Fibroblast of skin of left quadriceps (primary cell): ENCODE measurements around the gene CAMKK2.
"Not testable (repeated sequence)": the region's sequence is repeated elsewhere in the genome, so short reads cannot be mapped to it uniquely, and the experiment has no call there.

Experiments used
- DNase-seq, 2 experiments: peaks; one replicate each; pipeline ENCODE4 v3.0.0-alpha.2; 2013; ENCODE audit warnings: low read depth in 2 of 2

CAMKK2 gene

DNA sequence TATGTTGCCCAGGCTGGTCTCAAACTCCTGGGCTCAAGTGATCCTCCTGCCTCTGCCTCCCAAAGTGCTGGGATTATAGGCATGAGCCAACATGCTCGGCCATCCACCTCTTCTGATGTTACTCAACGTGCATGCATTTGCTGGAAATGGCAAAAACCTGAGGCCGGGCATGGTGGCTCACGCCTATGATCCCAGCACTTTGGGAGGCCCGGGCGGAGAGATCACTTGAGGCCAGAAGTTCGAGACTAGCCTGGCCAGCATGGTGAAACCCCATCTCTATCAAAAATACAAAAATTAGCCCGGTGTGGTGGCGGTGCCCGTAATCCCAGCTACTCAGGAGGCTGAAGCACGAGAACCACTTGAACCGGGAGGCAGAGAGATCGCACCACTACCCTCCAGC, 1.9 kb upstream of the CAMKK2 start:
- not testable (repeated sequence) for DNase-seq

DNA sequence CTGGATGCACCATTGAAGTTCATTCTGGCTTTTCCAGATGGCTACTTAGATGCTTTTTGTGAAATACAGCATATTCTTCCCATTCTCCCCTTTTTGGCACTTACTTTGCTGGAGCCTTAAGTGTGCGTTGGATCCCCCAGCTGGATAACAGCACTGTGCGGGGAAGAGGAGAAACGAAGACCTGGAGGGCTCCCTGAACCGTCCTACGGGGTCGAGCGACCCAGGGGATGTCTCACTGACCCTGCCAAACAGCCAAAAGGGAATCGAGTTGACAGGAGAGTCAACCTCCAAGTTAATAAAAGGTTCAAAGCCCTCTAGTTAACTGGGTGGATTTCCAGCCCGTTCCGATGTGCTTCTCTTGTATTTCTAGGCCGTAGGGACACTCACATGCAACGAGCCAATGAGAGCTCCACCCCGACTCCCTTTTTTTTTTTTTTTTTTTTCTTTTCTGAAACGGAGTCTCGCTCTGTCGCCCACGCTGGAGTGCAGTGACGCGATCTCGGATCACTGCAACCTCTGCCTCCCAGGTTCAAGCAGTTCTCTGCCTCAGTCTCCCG, 1.0 kb upstream of the CAMKK2 start:
- DNase-seq, result no peak

DNA sequence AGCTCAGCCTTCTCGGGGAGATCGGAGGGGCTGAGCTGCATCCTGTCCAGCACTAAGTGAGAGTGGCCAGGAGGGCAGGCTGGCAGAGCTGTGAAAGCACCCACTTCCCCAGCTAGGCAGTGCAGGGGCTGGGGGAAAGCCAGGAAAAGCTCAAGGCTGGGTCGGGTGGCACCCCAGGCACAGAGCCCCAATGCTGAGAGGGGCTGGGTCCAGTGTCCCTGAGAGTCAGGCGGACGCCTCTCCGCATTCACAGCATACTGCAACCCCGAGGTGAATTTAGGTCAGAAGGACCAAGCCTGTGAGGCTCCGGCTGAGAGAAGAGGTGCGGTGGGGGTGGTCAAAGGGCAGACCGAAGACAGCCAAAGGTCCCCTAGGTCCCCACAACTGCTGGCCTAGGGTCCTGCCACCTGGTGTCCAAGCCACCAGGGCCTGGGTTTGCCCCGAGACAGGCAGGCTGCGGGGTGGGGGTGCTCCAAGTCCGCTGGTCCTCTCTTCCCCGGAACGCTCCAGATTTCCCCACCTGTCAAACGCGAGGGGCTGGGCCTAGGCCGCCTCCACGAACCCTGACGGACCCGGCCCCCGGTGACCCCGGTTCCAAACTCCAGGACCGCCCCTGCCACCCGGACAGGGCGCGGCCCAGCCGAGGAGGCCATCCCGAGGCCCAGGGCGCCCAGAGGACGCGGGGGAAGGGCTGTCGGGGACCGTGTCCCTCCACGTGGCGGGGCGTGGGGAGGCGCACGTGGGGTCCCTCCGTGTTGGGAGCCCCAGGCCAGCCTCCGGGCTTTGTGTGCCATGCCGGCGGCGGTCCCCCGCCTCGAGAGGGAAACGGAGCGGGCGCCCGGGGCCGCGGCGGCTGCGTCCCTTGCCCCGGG, 527 bp downstream of the CAMKK2 start:
- DNase-seq, result no peak

DNA sequence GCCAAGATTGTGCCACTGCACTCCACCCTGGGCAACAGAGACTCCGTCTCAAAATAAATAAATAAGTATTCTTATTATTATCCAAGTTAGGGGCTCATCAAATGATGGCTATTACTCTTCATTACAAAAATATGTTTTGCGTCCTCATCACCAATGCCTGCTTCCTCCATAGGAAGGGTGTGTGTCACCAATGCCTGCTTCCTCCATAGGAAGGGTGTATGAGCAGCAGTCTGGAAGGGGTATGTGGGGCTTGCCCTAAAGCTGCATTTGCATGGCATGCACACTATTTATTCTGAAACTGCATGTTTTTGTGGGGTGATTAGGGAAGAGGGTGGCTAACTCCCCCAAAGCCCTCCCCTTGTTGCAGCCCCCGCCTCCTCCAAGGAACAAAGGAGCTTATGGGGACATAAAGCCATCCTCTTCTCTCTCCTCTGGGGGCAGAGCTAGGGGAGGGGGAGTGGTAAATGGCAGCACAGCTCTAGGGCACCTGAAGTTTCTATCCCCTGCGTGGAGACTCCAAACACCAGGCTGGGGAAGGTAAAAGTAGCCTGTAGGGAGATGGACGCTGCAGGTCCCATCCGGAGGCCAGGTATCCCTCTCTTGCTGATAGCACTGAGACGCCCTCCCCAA, 1.3 kb downstream of the CAMKK2 start:
- DNase-seq, result no peak

DNA sequence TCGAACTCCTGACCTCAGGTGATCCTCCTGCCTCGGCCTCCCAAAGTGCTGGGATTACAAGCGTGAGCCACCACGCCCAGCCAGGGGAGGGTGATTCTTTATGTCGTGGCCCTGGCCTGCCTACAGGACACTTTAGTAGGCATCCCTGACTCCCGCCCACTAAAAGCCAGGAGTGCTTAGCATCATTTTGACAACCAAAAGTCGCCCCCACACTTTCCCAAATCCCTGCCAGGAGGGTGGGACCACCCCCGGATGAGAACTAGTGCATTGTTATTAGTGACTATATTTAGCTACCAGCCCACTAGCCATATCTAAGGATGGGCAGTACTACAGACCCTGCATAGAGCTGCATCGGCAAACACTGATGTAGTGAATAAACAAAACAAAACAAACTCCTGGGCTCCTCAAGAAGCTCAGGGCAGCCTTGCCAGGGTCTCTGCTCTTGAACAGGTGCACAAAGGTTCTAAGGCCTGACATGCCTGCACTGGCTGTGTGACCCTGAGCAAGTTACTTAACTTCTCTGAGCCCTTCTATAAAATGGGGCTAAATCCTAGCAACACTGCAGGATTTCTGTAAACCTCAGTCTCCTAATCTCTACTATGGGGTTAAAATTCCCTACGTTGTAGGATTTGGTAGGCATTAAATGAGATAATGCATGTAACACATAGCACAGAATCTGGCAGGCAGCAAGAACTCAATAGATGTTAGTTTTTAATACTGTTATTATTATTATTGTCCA, 2.2 kb downstream of the CAMKK2 start:
- no peak for DNase-seq

DNA sequence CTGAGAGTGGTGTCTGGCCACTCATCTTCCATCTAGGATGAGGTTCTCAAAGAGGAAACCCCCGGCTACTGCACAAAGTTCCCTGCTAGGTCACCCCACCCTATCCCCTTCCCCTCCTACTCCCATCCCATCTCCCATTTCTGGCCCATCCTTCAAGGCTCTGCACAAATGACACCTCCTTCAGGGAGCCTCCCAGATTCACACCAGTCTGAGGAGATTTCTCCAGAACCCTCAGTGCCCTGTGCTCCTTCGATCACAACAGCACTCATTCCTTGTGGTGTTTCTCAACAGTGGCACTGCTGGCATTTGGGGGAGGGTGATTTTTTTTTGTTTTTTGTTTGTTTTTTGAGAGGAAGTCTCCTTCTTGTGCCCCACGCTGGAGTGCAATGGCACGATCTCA, 2.9 kb downstream of the CAMKK2 start:
- no peak for DNase-seq

DNA sequence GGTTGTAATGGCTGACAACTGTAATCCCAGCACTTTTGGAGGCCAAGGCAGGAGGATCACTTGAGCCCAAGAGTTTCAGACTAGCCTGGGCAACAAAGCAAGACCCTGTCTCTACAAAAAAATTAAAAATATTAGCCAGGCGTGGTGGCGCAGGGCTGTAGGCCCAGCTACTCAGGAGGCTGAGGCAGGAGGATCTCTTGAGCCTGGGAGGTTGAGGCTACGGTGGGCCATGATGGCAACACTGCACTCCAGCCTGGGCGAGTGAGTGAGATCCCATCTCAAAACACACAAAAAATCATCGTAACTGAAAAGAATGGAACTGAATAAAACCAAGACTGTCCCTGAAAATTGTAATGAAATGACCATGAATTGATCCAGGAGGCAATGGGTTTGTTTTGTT, 6.1 kb downstream of the CAMKK2 start:
- no peak for DNase-seq

DNA sequence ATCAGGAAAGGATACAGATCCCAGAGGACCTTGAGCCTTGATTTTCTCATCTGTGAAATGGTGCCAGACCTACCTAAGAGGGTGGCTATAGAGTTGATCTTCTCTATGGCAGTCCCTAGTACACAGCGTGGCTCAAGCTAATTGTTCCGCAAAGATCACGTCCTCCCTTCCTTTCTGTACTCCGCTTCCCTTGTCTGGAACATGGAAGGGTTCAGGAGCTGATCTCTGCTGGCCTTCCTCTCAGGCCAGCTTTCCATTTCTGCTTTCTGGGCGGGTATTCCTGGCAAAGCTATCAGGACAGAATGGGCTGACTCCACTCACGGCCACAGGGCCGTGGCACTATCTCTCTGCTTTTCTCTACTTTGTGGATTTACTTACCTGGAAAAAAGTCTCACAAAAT, 6.5 kb downstream of the CAMKK2 start:
- DNase-seq, result no peak

DNA sequence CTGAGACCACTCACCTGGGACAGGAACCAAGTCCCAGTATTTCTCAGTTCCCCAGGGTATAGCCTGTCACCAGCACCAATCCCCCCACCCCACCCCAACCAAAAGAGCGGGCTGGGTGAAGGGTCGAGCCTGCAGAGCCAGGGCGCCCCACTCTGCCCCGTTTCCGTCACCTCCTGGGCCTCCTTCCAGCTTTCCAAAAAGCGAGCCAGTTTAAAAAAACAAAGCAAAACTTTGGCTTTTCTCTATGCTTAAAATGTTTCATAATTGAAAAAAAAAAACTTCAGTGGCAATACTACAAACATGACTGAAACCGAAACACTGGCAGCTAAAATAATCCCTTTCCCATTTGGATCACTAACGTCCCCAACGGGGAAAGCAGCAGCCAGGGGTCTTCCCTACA, 7.5 kb downstream of the CAMKK2 start:
- no peak for DNase-seq

DNA sequence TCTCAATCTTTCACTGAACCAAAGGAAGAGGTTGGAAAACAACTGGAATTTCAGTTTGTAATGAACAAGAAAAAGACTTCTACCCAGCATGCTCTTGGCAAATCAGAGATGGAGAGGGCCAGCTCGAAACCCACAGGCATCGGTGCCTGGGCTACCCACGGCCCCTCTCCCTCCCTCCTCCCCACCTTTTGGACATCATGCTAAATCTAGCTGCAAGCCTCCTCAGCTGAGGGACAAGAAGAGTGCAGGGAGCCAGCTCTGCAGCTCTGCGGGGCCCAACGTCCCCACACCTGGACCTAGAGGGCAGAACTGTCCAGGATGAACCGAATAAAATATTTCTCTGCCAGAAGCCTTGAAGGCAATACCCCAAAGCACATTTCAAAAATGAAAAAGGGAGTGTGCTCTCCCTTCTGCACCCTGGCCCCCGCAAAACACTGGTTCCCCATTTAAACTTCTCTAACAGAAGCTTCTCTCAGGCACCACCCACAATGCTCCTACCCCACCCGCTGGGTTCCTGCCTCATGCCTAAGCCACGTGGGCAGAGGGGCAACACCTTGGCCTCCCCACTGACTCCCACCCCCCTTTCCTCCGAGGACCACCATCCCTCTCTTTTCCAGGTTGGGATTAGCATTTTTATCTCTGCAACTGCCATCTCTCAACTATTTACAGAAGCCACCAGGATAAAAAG, 8.2 kb downstream of the CAMKK2 start:
- DNase-seq, result no peak

DNA sequence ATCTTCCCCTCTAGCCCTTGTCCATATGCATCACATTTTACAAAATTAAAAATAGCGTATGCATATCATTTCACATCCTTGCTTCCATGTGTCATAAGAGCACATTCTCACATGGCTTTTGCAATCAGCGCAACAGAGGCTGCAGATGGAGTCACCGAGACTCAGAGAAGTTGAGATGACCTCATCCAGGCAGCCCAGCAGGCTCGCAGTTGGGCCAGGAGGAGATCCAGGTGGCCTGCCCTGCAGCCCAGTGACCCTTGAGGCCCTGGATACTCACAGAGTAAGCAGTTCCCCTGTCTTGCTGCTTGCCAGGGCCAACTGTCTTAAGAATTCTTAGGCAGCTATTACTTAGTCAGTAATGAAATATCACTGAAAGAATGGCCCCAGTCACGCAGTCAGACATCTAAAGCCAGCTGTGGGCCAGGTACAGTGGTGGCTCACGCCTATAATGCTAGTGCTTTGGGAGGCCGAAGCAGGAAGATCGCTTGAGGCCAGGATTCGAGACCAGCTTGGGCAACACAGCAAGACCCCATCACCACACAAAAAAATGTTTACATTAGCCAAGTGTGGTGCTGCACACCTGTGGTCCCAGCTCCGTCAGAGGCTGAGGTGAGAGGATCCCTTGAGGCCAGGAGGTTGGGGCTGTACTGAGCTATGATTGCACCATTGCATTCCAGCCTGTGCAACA, 9.1 kb downstream of the CAMKK2 start:
- peak in 1 of 2 experiments; percentile 16 for DNase-seq

DNA sequence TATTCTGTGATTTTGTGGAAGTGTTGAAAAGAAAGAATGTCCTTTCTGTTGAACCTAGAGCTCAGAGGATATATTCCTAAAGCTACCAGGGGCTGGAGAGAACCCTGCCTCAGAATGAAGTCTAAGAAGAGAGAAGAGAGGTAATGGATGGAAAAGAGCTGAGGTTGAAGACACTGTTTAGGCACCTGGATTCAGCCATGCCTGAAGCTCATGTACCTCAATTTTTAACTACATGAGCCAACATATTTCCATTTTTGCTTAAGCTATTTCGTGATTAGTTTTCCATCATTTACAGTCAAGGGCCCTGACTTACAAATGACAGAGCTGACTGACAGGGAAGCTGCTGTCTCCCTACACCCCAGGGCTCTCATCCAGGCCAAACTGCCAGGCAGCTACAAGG, 10.7 kb downstream of the CAMKK2 start:
- no peak for DNase-seq

DNA sequence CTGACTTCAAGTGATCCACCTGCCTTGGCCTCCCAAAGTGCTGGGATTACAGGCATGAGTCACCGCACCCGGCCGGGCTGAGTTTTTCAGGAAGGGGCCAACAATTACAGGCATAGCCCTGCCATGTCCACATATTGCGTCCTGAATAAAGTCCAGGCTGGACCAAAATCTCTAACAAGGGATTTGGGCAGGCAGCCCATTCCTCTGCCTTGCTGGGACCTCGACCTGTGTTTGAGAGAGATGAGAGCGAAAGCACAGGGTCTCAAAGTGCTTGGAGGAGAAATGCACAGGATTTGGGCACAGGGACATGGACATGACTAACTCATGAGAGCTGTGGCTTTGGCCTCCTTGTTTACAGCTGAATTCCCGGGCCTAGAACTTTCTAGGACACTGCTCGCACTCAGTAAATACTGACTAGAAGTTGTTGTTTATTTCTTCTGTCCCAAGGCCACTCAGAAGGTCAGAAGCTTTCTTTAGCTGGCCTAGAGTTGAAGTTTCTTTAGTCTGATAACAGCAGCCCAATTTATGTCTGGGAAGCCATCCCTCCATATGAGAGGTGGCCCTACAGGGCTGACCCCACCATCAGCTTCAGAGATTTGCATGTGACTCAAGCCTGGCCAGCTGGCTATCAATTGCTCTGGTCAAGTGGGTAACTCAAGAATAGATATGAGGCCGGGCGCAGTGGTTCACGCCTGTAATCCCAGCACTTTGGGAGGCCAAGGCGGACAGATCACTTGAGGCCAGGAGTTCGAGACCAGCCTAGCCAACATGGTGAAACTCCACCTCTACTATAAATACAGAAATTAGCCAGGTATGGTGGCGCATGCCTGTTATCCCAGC, 11.7 kb downstream of the CAMKK2 start:
- no peak for DNase-seq

DNA sequence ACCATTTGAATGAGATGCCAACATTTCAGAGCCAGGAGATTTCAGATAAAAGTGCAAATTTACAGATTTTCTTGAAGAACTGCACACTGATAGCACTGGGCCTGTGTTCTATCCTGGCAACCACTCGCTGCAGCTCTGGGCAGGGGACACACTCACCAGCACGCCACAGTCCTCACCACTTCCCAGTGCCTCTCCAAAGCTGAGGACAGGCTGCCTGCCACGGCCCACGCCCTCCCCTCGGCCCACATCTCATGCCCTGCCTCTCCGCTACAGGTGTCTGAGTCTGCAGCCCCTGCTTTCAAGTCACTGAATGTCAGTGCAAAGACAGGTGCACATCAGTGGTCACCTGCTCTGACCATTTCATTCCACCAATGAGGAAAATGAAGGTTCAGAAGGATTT, 12.7 kb downstream of the CAMKK2 start:
- no peak for DNase-seq

DNA sequence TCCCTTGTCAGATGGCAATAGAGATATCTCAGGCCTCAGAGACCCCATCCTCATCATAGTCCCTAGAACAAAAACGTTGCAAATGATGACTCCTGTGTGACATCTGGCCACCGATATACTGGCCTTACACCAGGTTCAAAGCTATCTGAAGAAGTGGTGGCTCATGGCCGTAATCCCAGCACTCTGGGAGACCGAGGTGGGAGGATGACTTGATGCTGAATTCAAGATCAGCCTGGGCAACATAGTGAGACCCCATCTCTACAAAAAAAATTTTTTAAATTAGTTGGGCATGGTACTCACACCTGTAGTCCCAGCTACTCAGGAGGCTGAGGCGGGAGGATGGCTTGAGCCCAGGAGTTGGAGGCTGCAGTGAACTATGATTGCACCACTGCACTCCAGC, 13.1 kb downstream of the CAMKK2 start:
- DNase-seq, result no peak

DNA sequence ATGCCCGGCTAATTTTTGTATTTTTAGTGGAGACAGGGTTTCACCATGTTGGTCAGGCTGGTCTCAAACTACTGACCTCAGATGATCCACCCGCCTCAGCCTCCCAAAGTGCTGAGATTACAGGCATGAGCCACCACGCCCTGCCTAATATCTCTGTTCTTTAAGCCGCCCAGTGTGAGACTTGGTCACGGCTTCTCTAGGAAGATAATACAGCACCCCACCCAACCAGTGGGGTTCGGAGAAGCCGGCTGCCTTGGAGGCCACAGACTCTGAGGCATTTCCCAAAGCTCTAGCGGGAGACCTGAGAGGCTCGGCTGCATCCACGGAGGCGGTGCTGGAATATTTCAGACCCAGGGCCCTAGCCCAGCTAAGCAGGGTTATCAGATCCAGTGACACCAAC, 13.6 kb downstream of the CAMKK2 start:
- not testable (repeated sequence) for DNase-seq

DNA sequence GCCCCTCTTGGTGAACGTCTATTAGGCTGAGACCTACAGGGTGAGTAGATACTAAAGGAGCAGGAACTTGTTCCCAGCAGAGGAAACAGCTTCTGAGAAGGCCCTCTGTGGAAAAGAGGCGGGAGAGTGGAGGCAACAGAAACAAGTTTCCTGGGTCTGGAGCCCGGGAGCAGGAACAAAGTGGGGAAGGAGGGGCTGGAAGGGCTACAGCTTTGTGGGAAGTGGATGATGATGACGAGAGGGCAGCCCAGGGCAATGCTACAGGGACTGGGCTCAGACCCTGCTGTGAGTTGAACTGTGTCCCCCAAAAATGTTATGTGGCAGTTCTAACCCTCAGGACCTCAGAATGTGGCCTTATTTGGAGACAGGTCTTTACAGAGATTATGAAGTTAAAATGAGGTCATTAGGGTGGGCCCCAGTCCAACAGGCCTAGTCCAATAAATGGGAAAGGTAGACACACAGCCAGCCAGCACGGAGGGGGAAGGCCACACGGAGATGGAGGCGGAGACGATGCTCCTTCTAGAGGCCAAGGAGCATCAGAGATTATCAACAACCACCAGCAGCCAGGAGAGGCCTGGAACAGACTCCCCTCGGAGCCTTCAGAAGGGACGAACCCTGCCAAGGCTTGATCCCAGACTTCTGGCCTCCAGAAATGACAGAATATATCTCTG, 14.3 kb downstream of the CAMKK2 start:
- DNase-seq, result no peak

DNA sequence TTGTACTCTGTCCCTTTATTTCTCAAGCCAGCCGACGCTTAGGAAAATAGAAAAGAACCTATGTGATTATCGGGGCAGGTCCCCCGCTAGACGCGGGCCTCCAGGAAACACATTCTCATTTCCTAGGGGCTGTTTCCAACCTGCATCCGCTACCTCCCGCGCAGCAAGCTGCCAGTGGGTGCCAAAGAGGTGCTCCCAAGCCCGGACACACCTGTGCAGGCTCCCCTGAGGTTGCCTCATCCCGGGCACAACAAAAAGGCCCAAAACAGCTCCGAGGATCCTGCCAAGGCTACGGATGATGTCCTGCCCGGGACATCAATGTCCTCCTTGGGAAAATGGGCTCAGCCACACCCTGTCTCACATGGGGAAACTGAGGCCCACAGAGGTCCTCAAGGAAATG, 15.4 kb downstream of the CAMKK2 start:
- DNase-seq, result not testable (repeated sequence)

DNA sequence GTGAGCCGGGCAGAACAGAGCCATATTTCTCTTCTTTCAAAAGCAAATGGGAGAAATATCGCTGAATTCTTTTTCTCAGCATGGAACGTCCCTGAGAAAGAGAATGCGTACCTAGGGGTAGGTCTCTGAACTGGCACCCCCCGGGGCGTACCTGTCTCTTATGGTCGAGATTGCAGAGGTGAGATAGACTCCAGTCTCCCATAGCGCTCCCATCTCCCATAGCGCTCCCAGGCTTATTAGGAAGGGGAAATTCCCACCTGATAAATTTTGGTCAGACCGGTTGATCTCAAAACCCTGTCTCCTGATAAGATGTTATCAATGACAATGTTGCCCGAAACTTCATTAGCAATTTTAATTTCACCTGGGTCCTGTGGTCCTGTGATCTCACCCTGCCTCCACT, 16.0 kb downstream of the CAMKK2 start:
- DNase-seq, result not testable (repeated sequence)

DNA sequence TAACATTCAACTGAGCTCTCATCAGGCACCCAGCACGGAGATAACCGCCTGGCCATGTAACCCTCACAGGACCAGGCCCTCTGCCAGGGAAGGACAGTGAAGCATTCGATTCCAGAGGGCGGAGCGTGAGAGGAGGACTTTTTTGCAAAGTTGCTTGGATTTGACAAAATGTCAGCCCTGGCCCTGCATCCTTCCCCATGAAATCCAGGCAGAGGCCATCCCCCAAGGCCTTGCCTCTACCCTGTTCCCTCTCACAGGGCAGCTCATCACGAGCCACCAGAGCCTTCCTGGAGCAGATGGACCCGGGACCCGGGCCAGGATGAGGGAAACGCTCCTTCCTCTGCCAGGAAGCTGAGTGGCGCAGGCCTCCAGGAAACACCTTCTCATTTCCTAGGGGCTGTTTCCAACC, 17.0 kb downstream of the CAMKK2 start:
- no peak for DNase-seq
